HCT116 (cell line): ENCODE results near the gene ABTB2. TPM values are rescaled to one million over a fixed set of nuclear protein-coding genes. Genes with fewer than 3 reads are reported as not detected.

Experiments
- CBX3 ChIP-seq: IDR thresholded peaks from 2 replicates; pipeline ENCODE4 v1.6.1; 2012; ENCODE audit warnings: low read depth
- CTCF ChIP-seq, 3 experiments: fragments of 200-600 bp in 1 of 3; sonication (generic) in 1 of 3; IDR thresholded peaks in 2 of 3; conservative IDR thresholded peaks in 1 of 3; 2 replicates each; pipeline ENCODE4 v1.5.1; 2012 to 2017; ENCODE audit warnings: low read depth in 2 of 3, low read length in 2 of 3, antibody characterized with exemption in 1 of 3, borderline replicate concordance in 1 of 3, control low read depth in 1 of 3, mild to moderate bottlenecking in 1 of 3, mixed read lengths in 1 of 3, mixed run types in 1 of 3, moderate library complexity in 1 of 3; ENCODE audit not compliant: insufficient read depth in 1 of 3
- EZH2 ChIP-seq: fragments of 200-600 bp; sonication (generic); IDR thresholded peaks from 2 replicates; pipeline ENCODE4 v1.6.1; 2017; ENCODE audit warnings: antibody characterized with exemption, mixed run types
- MAX ChIP-seq: IDR thresholded peaks from 2 replicates; pipeline ENCODE4 v1.6.1; 2012
- POLR2AphosphoS5 ChIP-seq: IDR thresholded peaks from 2 replicates; pipeline ENCODE4 v1.6.1; 2011; ENCODE audit warnings: mild to moderate bottlenecking, low read depth, low read length, moderate library complexity
- REST ChIP-seq: IDR thresholded peaks from 2 replicates; pipeline ENCODE4 v1.6.1; 2012; ENCODE audit warnings: low read depth
- ZBTB33 ChIP-seq: IDR thresholded peaks from 2 replicates; pipeline ENCODE4 v1.6.1; 2011; ENCODE audit warnings: mild to moderate bottlenecking, low read length, moderate library complexity; ENCODE audit not compliant: insufficient replicate concordance; ENCODE audit errors: extremely low read depth
- total RNA-seq: library from RNA; stranded (reverse); gene quantifications from one replicate; pipeline ENCODE4 v1.2.1, GENCODE V29; 2021; ENCODE audit not compliant: unreplicated experiment

The ABTB2 gene
- total RNA-seq, 1 experiment from 2014 or later, result 6.8 TPM

GRCh38 chr11:34105957-34106504, 251.8 kb downstream of the ABTB2 start (continued):
- TF ChIP-seq REST, result no peak
- TF ChIP-seq EZH2, result no peak
- TF ChIP-seq ZBTB33, result no peak
- TF ChIP-seq CTCF (IDR thresholded peaks at IDR 0.05 in 2 of 3, conservative IDR thresholded peaks at IDR 0.05 in 1 of 3; ENCODE audit: borderline replicate concordance in 1 of 3, insufficient read depth in 1 of 3, low read depth in 2 of 3, low read length in 2 of 3), result no peak
- no peak for TF ChIP-seq CBX3
- TF ChIP-seq POLR2AphosphoS5, result no peak
- TF ChIP-seq MAX, result no peak
